ENCODE data around the gene ANKUB1.

ANKUB1 gene

DNA sequence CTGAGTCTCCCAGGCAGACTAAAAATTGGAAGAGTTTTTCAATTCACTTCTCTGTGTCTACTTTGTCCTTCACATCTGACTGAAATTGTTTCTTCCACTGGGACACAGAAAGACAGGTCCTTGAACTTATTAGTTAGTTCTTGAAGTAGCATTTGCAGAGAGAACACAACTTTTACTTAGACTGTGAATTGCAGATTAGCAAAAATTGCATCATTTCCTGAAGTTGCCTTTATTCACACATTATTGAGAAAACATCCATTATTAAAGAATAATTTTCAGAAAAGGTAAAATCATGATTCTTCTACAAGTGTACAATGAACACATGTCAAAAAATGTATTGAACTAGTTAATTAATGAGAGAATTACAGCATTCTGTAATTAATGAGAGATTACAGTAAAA lies 38.6 kb downstream of the ANKUB1 start:
- DNase-seq, result no peak

DNA sequence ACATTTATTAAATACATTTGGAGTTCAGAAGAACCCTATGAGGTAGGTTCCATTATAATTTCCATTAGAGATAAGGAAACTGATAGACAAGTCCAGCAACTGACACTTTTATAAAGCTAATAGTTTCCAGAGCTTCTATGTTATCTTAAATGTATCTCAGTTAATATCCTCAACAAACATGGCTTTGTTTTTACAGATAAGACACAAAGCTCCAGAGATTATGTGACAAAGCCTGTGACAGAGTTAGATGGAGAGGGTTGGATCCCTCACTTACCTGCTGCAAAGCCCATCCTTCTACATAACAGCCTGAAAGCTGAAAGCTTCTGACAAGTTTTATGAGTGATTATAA lies 39.6 kb downstream of the ANKUB1 start:
- DNase-seq, result no peak

DNA sequence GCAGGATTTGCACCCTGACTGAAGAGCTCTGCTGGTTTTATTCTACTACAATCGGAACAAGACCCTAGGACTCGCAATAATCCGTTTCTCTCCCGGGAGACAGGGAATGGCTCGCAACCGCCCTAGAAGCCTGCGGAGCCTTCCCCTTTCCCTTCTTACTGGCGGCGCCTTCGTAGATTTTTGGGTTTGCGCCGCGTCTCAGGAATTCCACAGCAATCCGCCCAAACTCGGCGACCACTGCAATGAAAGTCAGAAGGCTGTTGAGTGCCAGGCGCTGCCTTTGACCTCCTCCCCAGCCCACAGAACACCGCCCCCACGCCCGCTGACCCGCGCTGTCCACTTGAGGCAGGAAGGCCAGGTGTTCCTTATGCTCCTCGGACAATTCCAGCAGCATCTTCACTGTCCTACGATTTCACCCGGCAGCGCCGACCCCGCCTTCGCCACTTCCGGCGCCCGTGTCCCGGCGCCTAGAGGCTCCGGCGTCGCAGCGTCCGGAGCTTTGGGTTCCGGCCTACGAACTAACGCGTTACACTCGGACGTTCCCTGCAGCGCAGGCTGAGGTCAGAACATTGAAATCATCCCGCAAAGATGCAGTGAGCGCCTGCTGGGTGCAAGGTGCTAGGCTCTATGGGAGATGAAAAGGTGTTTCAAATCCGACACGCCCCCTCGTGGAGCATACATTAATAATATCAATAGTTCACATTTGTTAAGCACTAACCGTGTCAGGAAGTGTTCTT lies 40.1 kb downstream of the ANKUB1 start, which contains the start of gene COMMD2:
COMMD2 (minus strand) TSS at position 439 of the 737 bp plus-strand sequence; CDS start at position 394, 45 bp downstream.
- peak; percentile 53 to 68 for DNase-seq

DNA sequence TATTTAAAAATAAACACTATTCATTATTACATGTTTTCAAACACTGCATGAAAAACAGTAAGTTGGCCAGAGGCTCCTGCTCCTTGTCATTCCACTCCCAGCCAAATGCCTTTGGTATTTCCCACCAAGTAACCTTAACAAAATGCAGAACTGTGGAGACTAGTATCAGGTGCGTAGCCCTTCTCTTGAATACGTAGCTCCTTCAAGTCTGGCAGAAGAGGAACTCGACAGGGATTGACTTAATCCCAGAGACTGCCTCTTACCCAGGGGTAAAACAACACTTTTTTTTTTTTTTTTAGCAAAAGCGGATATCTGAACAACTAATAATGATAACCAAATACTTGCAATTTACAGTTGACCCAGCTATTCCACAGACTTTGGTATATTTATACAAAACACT lies 40.8 kb downstream of the ANKUB1 start:
- no peak for DNase-seq

DNA sequence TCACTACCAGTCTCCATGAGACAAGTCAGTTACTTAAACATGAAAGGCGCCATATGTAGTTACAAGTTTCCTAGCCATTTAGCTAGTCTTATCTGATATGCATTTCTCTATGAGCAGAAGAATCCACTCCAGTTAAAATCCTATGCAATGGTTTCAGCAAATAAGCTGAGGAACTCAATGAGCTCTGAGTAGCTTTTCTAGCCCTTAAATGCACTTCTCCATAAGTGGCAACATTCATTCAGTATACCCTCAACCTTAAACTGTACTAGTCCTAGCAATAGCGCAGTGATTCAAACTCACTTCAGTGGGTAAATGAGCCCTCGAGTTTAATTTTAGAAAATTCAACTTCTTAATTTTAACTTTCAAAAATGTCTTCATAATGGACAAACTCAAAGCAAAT lies 47.7 kb downstream of the ANKUB1 start:
- no peak for DNase-seq

DNA sequence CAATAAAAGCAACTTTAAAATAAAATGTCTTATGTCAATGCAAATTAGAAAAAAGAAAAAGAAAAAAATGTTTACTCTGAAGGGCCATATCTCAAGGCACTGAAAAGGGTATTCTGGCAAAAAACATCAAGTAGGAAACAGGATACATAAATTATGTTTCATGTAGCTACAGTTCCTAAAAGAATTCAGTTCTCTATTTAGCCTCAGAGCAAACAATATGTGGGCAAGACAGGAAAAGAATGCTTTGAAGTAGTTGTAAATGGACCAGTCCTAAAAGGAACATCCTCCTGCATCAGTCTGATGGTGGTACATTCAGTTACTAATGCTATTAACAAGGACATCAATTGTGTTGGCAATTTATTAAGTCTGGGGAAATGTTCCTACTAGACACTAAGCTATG lies 48.2 kb downstream of the ANKUB1 start:
- no peak for DNase-seq

DNA sequence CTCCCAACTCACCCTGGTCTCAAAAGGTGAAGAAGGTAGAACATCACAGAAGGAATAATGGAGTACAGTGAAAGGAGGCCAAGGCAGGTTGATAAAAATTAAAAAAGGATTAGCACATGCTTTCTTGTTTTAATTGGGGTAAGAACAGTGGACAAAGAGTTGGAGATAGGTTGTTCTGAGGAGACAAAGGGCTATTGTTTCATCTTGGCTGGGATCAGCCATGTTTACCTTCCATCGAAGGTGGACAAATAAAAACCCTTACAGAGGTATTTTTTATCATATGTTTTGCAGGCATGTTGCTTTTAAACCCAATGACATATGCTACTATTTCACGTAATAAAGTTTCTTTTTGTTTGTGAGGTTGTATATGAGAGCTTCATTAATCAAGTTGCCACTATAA lies 53.0 kb downstream of the ANKUB1 start:
- DNase-seq, result no peak

DNA sequence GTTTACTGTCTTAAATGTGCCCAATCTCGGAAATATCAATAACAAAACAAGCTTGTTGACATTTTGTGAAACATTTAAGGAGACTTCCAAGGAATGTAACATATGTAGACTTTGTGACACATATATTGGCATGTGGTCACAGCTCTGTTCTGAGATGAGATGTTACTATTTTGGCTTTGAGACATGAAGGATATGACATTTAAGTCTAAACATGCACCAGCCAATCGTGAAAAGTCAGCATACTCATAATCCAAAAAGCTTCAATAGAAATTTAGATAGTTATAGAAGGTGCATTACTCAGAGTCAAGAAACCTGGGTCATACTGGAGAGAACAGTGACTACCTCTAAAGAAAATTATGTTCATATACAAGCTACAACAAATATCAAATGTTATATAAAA lies 53.5 kb downstream of the ANKUB1 start:
- no peak for DNase-seq

DNA sequence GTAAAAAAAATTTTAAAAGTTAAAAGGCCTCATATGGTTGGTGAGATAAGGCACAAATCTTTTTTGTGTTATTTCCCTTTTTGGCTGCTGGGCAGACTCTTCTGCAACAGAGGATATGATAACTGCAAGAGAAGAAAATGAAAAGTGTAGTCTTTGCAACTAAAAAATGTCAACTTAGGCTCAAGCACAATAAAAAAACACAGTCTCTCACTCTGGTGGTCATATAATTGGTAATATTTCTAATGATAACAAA lies 55.5 kb downstream of the ANKUB1 start:
- no peak for DNase-seq

DNA sequence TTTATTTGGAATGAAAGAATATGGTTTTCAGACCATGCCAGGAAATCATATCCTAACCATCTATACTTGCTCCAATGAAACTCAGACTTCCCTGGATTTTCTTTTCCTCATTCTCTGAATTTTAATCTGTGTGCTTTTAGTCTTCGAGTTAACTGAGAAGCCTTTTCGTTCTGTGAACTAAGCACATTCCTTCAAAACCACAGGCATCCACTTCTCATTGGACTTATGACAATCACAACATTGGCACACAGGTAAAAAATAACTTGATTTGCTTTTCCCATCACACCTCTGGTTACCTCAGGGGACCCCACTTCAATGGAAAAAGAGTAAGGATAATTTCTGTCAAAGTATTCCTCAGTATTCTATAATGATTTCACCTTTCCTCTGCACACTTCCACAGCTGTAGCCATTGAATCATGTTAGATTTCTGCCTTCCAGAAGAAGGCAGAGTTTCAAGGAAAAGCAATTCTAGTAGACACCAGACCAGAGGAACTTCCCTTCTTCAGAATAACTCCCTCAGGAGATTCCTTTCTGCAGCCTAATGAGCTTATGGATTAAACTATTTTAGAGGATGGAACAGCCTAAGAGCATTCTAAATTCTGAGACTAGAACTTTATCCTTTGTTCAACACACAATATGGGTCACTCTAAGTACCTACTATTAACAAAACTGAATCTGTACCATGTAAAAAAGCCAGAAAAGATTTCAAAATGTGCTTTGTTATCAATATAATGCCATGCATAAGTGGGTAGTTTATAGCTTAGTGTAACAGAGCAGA lies 56.0 kb downstream of the ANKUB1 start:
- DNase-seq, result no peak

DNA sequence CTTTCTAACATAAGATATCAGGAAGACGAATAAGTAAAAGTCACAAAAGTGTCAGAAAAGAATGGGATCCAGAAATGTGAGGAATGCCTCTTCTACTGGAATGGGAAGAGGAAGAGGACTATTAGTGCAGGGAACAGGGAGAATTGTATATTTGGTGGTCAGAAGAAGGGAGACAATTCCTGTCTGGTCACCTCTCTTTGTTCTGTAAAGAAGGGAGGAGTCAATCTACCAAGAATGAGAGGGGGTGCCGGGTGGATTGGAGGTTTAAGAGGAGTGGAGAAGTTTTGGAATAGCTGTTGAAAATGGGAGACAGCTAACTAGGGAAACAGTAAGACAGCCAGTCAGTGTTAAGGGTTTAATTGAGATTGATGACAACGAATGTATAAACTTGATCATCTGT lies 60.1 kb downstream of the ANKUB1 start:
- DNase-seq, result no peak

DNA sequence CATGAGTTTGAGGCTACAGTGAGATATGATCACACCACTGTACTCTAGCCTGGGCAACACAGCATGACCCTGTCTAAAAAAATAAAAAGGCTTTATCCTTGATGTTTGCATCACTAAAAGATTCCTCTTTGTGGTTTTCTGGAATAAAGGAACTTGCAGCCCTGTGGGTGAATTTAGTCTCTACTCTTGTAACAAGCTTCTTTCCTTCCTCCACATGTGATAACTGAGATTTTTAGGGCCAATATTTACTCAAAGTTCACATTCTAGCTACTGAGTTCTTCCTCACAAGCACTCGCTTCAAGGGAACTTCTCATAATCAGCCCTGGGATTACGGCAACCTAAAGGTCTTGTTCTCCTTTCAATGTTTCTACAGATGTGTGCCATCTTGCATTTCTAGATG lies 64.7 kb downstream of the ANKUB1 start:
- DNase-seq, result no peak

DNA sequence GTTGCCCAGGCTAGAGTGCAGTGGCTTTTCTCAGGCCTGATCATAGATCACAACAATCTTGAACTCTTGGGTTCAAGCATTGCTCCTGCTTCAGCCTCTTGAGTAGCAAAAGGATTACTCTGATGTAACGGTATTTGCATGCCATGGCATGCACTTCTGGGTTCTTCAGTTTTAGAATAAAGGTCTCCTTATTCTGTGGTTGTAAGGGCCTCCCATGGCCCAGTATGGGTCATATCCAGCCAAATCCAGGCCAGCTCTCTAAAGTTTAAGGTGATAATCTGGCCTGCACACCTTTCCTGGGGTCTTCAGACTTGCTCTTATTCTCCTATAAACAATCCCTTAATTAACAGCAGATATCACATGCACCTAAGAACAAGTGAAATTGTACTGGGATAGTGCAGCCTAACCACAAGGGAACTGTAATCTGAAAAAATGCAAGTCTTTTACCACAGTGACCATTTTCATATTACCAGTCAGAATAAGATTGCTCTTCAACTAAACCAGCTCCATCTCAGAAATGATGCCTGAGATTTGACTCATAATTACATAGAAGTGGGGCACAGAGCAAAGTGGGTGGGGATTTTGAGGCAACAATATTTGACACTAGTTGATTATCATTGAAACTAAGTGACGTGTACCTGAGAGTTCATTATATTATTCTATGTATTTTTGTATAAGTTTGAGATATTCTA lies 65.5 kb downstream of the ANKUB1 start:
- no peak for DNase-seq

DNA sequence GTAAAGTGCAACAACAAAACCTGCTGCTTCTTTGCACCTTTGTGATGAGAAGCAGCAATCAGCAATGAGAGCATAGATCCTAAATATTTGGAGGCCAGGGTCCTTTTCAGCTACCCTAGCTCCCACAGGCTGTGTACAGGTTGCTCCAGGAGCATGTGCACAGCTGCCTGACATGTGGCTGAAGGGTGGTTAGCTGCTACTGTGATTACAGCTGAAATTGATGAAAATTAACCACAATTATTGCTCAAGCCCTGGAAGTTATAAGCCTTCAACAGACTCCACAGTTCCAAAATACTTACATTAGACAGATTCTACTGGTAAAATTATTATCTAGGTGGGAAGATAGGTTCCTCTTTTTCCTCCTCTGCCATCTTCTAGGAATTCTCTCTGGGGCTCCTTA lies 68.6 kb downstream of the ANKUB1 start:
- DNase-seq, result no peak

DNA sequence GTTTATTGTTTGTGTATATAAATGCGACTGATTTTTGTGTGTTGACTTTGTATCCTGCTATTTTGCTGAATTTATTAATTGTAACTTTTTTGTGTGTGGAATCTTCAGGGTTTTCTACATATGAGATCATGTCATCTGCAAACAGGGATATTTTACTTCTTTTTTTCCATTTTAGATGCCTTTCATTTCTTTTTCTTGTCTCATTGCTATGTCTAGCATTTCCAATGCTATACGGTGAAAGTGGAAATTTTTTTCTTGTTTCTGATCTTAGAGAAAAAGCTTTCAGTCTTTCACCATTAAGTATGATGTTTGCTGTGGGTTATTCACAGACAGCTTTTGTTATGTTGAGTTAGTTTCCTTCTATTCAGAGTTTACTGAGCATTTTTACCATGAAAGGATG lies 71.4 kb downstream of the ANKUB1 start:
- no peak for DNase-seq

DNA sequence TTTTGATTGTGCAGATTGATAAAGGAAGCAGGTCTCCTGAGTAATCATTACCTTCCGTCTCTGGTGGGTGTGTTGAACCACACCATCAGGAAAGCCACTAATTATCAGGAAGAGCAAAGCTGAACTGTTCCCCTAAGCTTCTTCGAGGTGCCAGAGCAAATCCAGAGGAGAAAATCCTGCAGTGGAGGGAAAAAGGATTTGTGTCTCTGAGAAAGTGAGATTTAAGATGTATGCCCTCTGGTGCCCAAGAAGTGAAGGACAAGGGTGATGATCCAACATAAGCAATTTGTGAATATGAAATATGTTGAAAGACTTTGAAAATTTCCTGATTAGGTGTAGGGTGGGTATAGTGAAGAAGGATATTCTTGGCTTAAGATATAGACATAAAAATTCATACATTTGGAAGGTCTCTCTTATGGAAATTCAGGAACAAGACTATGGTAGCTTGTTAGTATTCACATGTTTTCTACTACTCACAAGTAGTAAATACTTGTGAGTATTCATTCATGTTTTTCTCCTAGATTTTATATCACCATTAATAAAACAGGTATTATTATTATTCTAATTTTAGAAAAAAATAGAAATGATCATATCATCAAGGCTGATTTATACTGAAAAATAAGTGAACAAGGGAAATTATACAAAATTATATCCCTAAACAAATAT lies 74.8 kb downstream of the ANKUB1 start:
- DNase-seq, result no peak

DNA sequence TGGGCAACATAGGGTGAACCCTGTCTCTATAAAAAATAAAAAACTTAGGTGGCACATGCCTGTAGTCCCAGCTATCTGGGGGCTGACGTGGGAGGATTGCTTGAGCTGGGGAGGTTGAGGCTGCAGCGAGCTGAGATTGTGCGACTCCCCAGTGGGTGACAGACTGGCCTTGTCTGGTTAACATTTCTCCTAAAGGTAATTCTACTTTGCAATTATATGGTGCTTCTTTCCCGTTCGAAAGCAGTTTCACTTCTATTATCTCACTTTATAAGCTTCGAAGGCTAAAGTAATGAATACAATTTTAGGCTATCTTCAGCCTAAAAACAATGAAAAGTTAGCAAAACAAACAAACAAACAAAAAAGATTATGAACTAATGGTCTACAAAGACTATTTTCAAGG lies 75.4 kb downstream of the ANKUB1 start:
- no peak for DNase-seq

DNA sequence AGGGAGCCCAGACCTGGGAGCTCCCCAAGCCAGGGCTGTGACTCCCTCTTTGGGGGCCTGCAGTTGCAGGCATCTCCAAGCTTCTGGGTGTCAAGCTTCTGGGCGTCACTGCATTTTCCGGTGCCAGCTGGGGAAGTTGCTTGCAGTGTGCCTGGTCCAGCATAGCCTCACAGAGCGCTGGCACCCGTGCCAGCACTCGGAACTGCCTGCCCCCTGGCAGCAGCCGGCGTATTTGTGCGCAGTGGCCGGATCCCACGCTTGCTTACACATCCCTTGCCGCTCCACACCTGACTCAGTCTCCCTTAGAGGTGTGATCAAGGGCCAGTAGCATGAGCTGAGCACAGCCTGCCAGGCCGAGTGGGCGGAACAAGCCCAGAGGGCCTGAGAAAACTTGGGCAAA lies 77.1 kb downstream of the ANKUB1 start:
- DNase-seq, result no peak

DNA sequence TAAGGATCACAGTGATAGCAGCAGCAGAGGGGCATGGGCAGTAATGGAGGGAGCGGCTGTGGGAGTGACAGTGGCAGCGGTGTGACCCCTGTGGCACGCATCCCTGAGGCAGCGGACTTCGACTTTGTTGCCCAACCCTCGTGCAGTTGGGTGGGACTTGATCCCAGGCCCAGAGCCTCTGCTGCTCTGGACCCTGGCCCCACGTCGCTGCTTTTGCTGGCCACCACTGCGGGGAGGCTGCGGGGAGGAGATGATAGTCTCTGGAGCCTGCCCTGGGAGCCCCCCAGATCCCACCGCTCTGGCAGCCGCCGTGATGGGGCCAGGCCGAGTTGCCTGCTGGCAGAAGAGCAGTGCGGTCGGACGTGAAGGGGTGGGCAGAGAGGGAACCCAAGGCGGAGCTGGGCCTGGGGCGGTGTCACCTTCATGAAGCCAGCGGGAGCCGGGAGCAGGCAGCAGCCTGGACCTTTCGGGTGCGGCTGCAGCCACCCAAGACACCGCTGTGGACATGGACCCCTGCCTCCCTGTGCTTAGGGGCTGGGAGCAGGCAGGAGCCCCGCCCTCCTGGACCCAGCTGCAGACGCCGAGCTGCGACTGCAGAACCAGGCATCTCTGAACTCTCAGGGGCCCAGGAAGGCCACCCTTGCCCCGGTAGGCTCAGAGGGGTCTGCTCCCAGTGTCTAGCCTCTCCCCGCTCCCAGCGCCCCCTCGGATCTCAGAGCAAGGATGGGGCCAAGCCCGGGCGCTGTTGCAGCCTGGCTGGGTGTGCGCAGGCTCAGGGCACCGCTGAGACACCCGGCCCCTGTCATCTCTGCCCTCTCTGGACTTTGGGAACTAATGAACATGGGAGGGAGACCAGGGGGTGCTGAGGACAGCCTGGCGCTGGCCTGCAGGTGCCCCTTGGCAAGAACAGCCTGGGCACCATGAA lies 78.4 kb downstream of the ANKUB1 start:
- DNase-seq, result no peak

Measured in NCI-H187 (cell line).